ENCODE data around the gene TAF5L.

The TAF5L gene

GRCh38 chr1:229636042-229636441, 10.1 kb upstream of the TAF5L start:
- TF ChIP-seq, protein P1, sequence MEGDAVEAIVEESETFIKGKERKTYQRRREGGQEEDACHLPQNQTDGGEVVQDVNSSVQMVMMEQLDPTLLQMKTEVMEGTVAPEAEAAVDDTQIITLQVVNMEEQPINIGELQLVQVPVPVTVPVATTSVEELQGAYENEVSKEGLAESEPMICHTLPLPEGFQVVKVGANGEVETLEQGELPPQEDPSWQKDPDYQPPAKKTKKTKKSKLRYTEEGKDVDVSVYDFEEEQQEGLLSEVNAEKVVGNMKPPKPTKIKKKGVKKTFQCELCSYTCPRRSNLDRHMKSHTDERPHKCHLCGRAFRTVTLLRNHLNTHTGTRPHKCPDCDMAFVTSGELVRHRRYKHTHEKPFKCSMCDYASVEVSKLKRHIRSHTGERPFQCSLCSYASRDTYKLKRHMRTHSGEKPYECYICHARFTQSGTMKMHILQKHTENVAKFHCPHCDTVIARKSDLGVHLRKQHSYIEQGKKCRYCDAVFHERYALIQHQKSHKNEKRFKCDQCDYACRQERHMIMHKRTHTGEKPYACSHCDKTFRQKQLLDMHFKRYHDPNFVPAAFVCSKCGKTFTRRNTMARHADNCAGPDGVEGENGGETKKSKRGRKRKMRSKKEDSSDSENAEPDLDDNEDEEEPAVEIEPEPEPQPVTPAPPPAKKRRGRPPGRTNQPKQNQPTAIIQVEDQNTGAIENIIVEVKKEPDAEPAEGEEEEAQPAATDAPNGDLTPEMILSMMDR (IDR thresholded peaks at IDR 0.05; ENCODE audit: borderline replicate concordance, control extremely low read depth, extremely low read depth, insufficient read depth, missing control alignments), result no peak
- in situ Hi-C loops (cut with MboI; ENCODE audit: low sequenced_read_pairs, unreplicated experiment), result no loop called here
- DNase-seq (ENCODE audit: low spot score), result no peak

- in situ Hi-C loops (cut with MboI; ENCODE audit: low sequenced_read_pairs, unreplicated experiment), result no loop called here
- no peak for DNase-seq (ENCODE audit: low spot score)
Observed at GRCh38 chr1:229631966-229632365, 6.0 kb upstream of the TAF5L start.

GRCh38 chr1:229631148-229631547, 5.2 kb upstream of the TAF5L start:
- in situ Hi-C loops (cut with MboI; ENCODE audit: low sequenced_read_pairs, unreplicated experiment), result no loop called here
- TF ChIP-seq, protein P1 (IDR thresholded peaks at IDR 0.05; ENCODE audit: borderline replicate concordance, control extremely low read depth, extremely low read depth, insufficient read depth, missing control alignments), result no peak
- DNase-seq (ENCODE audit: low spot score), result no peak

More at GRCh38 chr1:229631966-229632365, 6.0 kb upstream of the TAF5L start:
- TF ChIP-seq, protein P1 (IDR thresholded peaks at IDR 0.05; ENCODE audit: borderline replicate concordance, control extremely low read depth, extremely low read depth, insufficient read depth, missing control alignments), result no peak

DNA sequence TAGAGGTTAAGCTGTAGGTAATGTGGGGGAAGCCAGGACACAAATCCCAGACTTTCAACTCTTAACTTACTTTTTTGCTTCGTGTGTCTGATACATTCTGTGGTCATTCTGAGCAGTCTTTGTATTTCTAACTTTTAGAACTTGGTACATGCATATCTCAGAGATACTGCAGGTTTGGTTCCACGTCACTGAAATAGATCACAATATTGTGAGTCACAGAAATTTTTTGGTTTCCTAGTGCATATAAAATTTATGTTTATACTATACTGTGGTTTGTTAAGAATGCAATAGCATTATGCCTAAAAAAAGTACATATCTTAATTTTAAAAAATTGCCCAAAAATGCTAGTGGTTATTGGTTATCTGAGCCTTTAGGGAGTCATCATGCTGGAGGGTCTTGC, 3.3 kb upstream of the TAF5L start:
- TF ChIP-seq, protein P1 (IDR thresholded peaks at IDR 0.05; ENCODE audit: borderline replicate concordance, control extremely low read depth, extremely low read depth, insufficient read depth, missing control alignments), result no peak
- DNase-seq (ENCODE audit: low spot score), result no peak
- in situ Hi-C loops (cut with MboI; ENCODE audit: low sequenced_read_pairs, unreplicated experiment), result no loop called here

GRCh38 chr1:229627003-229627402, 1.1 kb upstream of the TAF5L start:
- TF ChIP-seq, protein P1 (IDR thresholded peaks at IDR 0.05; ENCODE audit: borderline replicate concordance, control extremely low read depth, extremely low read depth, insufficient read depth, missing control alignments), result no peak
- in situ Hi-C loops (cut with MboI; ENCODE audit: low sequenced_read_pairs, unreplicated experiment), result no loop called here

GRCh38 chr1:229625071-229625914, 629 bp downstream of the TAF5L start:
- in situ Hi-C loops (cut with MboI; ENCODE audit: low sequenced_read_pairs, unreplicated experiment), result no loop called here
- TF ChIP-seq, protein P1 (IDR thresholded peaks at IDR 0.05; ENCODE audit: borderline replicate concordance, control extremely low read depth, extremely low read depth, insufficient read depth, missing control alignments), result no peak
- DNase-seq (ENCODE audit: low spot score), result peak; percentile 89

More at GRCh38 chr1:229627003-229627402, 1.1 kb upstream of the TAF5L start:
- no peak for DNase-seq (ENCODE audit: low spot score)
